HepG2 (cell line): ENCODE data around the gene RAI14. TPM values are rescaled to one million over a fixed set of nuclear protein-coding genes. Genes with fewer than 3 reads are reported as not detected.

Experiments used
- ELF4 ChIP-seq: sonication (generic); formaldehyde crosslinking; IDR thresholded peaks from 2 replicates; pipeline ENCODE4 v1.5.0; 2020; ENCODE audit warnings: missing genetic modification reagents, mild to moderate bottlenecking, moderate library complexity, borderline replicate concordance
- GPBP1L1 ChIP-seq: sonication (generic); formaldehyde crosslinking; IDR thresholded peaks from 2 replicates; pipeline ENCODE4 v1.5.0; 2020; ENCODE audit warnings: mild to moderate bottlenecking, missing genetic modification reagents
- HOMEZ ChIP-seq: IDR thresholded peaks from 2 replicates; pipeline ENCODE4 v1.6.1; 2016; ENCODE audit warnings: low read depth
- PCBP1 ChIP-seq: fragments of 200-400 bp; formaldehyde crosslinking; IDR thresholded peaks from 2 replicates; pipeline ENCODE4 v1.6.1; 2017; ENCODE audit warnings: mild to moderate bottlenecking, low read depth, low read length, borderline replicate concordance
- PHF5A ChIP-seq: IDR thresholded peaks from one replicate; pipeline ENCODE4 v1.6.1; 2018; ENCODE audit warnings: low read depth, missing genetic modification reagents; ENCODE audit not compliant: unreplicated experiment
- SATB2 ChIP-seq: sonication (generic); formaldehyde crosslinking; IDR thresholded peaks from 2 replicates; pipeline ENCODE4 v1.5.0; 2020; ENCODE audit warnings: missing genetic modification reagents
- SIN3A ChIP-seq: IDR thresholded peaks from 2 replicates; pipeline ENCODE4 v1.6.1; 2011; ENCODE audit warnings: low read depth, mild to moderate bottlenecking, control low read depth, low read length, borderline replicate concordance
- ZNF550 ChIP-seq: sonication (generic); formaldehyde crosslinking; IDR thresholded peaks from 2 replicates; pipeline ENCODE4 v1.4.0; 2020; ENCODE audit warnings: mild to moderate bottlenecking, missing genetic modification reagents, borderline replicate concordance
- polyA plus RNA-seq, 8 experiments: library from polyadenylated mRNA; depleted of rRNA in 3 of 8; stranded (reverse) in 7 of 8; unstranded in 1 of 8; fragments of >200 nt; fragmentation: Illumina TruSeq in 4 of 8; extraction: Trizol in 4 of 8; gene quantifications; 2 replicates each; pipeline versions ENCODE4 v1.2.1 to v1.2.3, GENCODE V29; 2011 to 2016; ENCODE audit warnings: low read depth in 4 of 8, missing spikeins in 1 of 8, mixed read lengths in 1 of 8; ENCODE audit not compliant: insufficient read depth in 1 of 8
- total RNA-seq, 5 experiments: library from RNA; depleted of rRNA; stranded (reverse); fragments of >200 nt; fragmentation: Illumina TruSeq; extraction: Trizol; gene quantifications; 2 replicates each; pipeline ENCODE4 v1.2.3, GENCODE V29; 2016; ENCODE audit warnings: low read depth in 1 of 5
- TF ChIP-seq, protein P1 (sequence below): sonication (generic); formaldehyde crosslinking; IDR thresholded peaks from 2 replicates; pipeline ENCODE4 v1.5.0; 2020; ENCODE audit warnings: mild to moderate bottlenecking, missing genetic modification reagents
- TF ChIP-seq, protein P2 (sequence below): sonication (generic); formaldehyde crosslinking; IDR thresholded peaks from 2 replicates; pipeline ENCODE4 v1.5.0; 2020; ENCODE audit warnings: mild to moderate bottlenecking, missing genetic modification reagents, borderline replicate concordance
- TF ChIP-seq, protein P3 (sequence below): sonication (generic); formaldehyde crosslinking; conservative IDR thresholded peaks from 2 replicates; pipeline ENCODE4 v1.4.0; 2020; ENCODE audit warnings: missing genetic modification reagents

RAI14 gene
- total and polyA plus RNA-seq, 2 of the 13 experiments (the other 11 are each of a cell fraction or from before 2014, with no cell fraction given): 12.6 to 18.2 TPM

GRCh38 chr5:34687269-34688011 lies 31.3 kb downstream of the RAI14 start (continued):
- TF ChIP-seq, protein P1, sequence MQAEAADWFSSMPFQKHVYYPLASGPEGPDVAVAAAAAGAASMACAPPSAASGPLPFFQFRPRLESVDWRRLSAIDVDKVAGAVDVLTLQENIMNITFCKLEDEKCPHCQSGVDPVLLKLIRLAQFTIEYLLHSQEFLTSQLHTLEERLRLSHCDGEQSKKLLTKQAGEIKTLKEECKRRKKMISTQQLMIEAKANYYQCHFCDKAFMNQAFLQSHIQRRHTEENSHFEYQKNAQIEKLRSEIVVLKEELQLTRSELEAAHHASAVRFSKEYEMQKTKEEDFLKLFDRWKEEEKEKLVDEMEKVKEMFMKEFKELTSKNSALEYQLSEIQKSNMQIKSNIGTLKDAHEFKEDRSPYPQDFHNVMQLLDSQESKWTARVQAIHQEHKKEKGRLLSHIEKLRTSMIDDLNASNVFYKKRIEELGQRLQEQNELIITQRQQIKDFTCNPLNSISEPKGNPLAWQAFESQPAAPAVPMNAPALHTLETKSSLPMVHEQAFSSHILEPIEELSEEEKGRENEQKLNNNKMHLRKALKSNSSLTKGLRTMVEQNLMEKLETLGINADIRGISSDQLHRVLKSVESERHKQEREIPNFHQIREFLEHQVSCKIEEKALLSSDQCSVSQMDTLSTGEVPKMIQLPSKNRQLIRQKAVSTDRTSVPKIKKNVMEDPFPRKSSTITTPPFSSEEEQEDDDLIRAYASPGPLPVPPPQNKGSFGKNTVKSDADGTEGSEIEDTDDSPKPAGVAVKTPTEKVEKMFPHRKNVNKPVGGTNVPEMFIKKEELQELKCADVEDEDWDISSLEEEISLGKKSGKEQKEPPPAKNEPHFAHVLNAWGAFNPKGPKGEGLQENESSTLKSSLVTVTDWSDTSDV (CRISPR knock-in tag): no peak
- TF ChIP-seq PCBP1 (no peak), HOMEZ (CRISPR knock-in tag) (no peak), PHF5A (CRISPR knock-in tag) (no peak), ZNF550 (CRISPR knock-in tag) (no peak), GPBP1L1 (CRISPR knock-in tag) (no peak), SIN3A (no peak), ELF4 (CRISPR knock-in tag) (no peak), SATB2 (CRISPR knock-in tag) (no peak)
- TF ChIP-seq, protein P2, sequence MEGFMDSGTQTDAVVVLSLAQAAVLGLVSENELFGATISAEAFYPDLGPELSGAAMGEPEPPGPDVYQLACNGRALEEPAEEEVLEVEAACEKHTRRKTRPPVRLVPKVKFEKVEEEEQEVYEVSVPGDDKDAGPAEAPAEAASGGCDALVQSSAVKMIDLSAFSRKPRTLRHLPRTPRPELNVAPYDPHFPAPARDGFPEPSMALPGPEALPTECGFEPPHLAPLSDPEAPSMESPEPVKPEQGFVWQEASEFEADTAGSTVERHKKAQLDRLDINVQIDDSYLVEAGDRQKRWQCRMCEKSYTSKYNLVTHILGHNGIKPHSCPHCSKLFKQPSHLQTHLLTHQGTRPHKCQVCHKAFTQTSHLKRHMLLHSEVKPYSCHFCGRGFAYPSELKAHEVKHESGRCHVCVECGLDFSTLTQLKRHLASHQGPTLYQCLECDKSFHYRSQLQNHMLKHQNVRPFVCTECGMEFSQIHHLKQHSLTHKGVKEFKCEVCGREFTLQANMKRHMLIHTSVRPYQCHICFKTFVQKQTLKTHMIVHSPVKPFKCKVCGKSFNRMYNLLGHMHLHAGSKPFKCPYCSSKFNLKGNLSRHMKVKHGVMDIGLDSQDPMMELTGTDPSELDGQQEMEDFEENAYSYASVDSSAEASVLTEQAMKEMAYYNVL (CRISPR knock-in tag): no peak
- TF ChIP-seq, protein P3, sequence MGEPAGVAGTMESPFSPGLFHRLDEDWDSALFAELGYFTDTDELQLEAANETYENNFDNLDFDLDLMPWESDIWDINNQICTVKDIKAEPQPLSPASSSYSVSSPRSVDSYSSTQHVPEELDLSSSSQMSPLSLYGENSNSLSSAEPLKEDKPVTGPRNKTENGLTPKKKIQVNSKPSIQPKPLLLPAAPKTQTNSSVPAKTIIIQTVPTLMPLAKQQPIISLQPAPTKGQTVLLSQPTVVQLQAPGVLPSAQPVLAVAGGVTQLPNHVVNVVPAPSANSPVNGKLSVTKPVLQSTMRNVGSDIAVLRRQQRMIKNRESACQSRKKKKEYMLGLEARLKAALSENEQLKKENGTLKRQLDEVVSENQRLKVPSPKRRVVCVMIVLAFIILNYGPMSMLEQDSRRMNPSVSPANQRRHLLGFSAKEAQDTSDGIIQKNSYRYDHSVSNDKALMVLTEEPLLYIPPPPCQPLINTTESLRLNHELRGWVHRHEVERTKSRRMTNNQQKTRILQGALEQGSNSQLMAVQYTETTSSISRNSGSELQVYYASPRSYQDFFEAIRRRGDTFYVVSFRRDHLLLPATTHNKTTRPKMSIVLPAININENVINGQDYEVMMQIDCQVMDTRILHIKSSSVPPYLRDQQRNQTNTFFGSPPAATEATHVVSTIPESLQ (CRISPR knock-in tag): no peak
